Calu3 (cell line): ENCODE results near the gene DPF3. TPM values are rescaled to one million over a fixed set of nuclear protein-coding genes. Genes with fewer than 3 reads are reported as not detected.

Experiments
- BruUV-seq: library from RNA; stranded (reverse); fragments of 400-500 nt; replicated peaks from 2 replicates; lab custom pipeline; 2021; lab: Mats Ljungman, UMichigan
- CTCF ChIA-PET: fragments of 300-600 bp; sonication (Branson Sonifier 250); formaldehyde crosslinking; loops from one replicate; lab custom pipeline; 2022; ENCODE audit warnings: antibody characterized with exemption; lab: Charles Lee
- DNase-seq: peaks from one replicate; pipeline ENCODE4 v3.0.0; 2022
- H3K27ac Mint-ChIP-seq: one replicate; pipeline ENCODE4 v1.8.0; 2022; ENCODE audit warnings: mixed read lengths; ENCODE audit not compliant: unreplicated experiment
- H3K27me3 Mint-ChIP-seq: one replicate; pipeline ENCODE4 v1.8.0; 2022; ENCODE audit warnings: mixed read lengths; ENCODE audit not compliant: unreplicated experiment
- H3K36me3 Mint-ChIP-seq: one replicate; pipeline ENCODE4 v1.8.0; 2022; ENCODE audit warnings: mild to moderate bottlenecking, moderate library complexity, mixed read lengths; ENCODE audit not compliant: insufficient read depth, unreplicated experiment
- H3K4me1 Mint-ChIP-seq: one replicate; pipeline ENCODE4 v1.8.0; 2022; ENCODE audit warnings: mild to moderate bottlenecking, low read depth, mixed read lengths; ENCODE audit not compliant: unreplicated experiment
- H3K4me3 Mint-ChIP-seq: one replicate; pipeline ENCODE4 v1.8.0; 2022; ENCODE audit warnings: mild to moderate bottlenecking, low read depth, moderate library complexity, mixed read lengths; ENCODE audit not compliant: unreplicated experiment
- H3K9me3 Mint-ChIP-seq: one replicate; pipeline ENCODE4 v1.8.0; 2022; ENCODE audit warnings: low read depth, mixed read lengths; ENCODE audit not compliant: unreplicated experiment
- intact Hi-C: fragments of 100-400 bp; cut with micrococcal nuclease; formaldehyde crosslinking; loops from one replicate; pipeline ENCODE4 v1.10.0; 2022; ENCODE audit not compliant: unreplicated experiment
- total RNA-seq: library from RNA; stranded (reverse); gene quantifications from 2 replicates; pipeline ENCODE4 v1.2.3, GENCODE V29; 2022
- TF ChIP-seq, protein P1 (sequence below): fragments of 200-600 bp; IDR thresholded peaks from one replicate; pipeline ENCODE4 v1.8.0; 2022; ENCODE audit warnings: antibody characterized with exemption; ENCODE audit not compliant: unreplicated experiment

Gene DPF3
- total RNA-seq, 1 experiment from 2014 or later: 9.6 TPM

DNA sequence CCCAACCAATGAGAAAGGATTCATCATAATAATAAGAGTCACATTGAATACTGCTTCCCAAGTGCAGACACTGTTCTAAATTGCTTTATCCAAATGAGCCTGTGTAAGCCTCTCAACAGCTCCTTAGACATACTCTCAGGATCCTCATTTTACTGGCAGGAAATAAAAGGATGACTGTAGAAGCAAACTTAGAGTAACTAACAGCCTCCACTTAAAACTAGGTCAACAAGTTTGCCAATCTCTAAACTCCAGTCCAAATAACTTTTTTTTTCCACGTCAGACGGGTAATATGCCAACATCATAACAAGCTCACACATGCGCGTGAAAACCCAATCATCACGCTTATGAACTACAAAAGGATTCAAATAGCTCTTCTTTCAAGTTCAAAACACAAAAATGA, 15.3 kb upstream of the DPF3 start:
- no peak for DNase-seq
- CTCF ChIA-PET: interaction anchor here (0.6 to 0.7 kb wide), 2 partner anchors 371 to 793 kb away, joined by 3 to 5 read pairs; no protein-coding TSS in a partner anchor
- intact Hi-C loops: no loop called here
- Mint-ChIP-seq H3K4me3 (no peak overlapping the region), H3K4me1 (peaks cover 31% of the 10 kb centered on the region), H3K36me3 (no peaks in the 10 kb centered on the region), H3K9me3 (no peaks in the 10 kb centered on the region), H3K27me3 (no peaks in the 10 kb centered on the region), H3K27ac (no peak overlapping the region)
- no TSS peak for BruUV-seq
- TF ChIP-seq, protein P1, sequence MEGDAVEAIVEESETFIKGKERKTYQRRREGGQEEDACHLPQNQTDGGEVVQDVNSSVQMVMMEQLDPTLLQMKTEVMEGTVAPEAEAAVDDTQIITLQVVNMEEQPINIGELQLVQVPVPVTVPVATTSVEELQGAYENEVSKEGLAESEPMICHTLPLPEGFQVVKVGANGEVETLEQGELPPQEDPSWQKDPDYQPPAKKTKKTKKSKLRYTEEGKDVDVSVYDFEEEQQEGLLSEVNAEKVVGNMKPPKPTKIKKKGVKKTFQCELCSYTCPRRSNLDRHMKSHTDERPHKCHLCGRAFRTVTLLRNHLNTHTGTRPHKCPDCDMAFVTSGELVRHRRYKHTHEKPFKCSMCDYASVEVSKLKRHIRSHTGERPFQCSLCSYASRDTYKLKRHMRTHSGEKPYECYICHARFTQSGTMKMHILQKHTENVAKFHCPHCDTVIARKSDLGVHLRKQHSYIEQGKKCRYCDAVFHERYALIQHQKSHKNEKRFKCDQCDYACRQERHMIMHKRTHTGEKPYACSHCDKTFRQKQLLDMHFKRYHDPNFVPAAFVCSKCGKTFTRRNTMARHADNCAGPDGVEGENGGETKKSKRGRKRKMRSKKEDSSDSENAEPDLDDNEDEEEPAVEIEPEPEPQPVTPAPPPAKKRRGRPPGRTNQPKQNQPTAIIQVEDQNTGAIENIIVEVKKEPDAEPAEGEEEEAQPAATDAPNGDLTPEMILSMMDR: no peak

DNA sequence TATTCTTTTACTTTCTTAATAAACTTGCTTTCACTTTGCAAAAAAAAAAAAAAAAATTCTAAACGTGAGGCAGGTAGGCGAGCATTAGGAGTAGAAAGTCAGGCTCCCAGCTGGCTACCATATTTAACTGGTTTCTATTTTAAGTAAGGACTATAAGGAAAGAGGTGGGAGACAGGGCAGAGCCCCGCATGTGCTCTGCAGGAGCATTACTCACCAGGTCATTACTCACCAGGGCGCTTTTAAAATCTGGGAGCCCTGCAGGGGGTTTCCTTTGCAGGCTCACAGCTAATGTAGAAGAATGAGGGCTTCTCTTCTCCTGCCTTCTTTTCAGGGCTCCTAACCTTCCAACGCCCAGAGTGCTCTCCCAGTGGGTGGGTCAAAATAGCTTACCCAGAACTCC, 14.0 kb upstream of the DPF3 start:
- no TSS peak for BruUV-seq
- TF ChIP-seq, protein P1: no peak
- H3K27me3 Mint-ChIP-seq: no peaks in the 10 kb centered on the region
- CTCF ChIA-PET: interaction anchor here (0.6 to 1.2 kb wide), 2 partner anchors 17 to 19 kb away, joined by 3 to 6 read pairs; partner anchors contain the start of gene DCAF4
- no peak overlapping the region for H3K27ac Mint-ChIP-seq
- no peaks in the 10 kb centered on the region for H3K36me3 Mint-ChIP-seq
- H3K4me1 Mint-ChIP-seq: peaks cover 32% of the 10 kb centered on the region
- intact Hi-C loops: no loop called here
- H3K9me3 Mint-ChIP-seq: no peaks in the 10 kb centered on the region
- H3K4me3 Mint-ChIP-seq: no peak overlapping the region
- peak; percentile 17 for DNase-seq

DNA sequence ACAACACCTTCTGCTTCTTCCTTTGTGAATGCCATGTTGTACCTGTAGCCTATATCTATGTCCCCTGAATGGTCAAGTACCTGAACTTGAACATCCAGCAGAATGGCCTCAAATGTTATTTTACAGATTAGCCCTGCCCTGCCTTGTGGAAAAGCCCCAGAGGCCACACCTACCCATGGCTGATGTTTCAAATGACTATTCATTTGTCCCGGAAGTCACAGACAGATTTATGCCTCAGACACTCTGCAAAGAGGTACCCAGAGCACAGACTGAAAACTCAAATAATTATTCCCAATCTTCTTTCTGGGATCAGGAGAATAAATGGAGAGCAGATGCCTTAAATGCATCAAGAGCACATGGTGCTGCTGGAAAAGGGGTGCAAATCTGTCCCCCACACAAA, 13.0 kb upstream of the DPF3 start:
- Mint-ChIP-seq H3K4me1 (peaks cover 32% of the 10 kb centered on the region), H3K9me3 (no peaks in the 10 kb centered on the region), H3K4me3 (no peak overlapping the region), H3K36me3 (no peaks in the 10 kb centered on the region), H3K27ac (no peak overlapping the region), H3K27me3 (no peaks in the 10 kb centered on the region)
- intact Hi-C loops: no loop called here
- BruUV-seq: no TSS peak
- no peak for DNase-seq
- TF ChIP-seq, protein P1: no peak
- CTCF ChIA-PET: interaction anchor here (1.2 kb wide), 2 partner anchors 16 to 393 kb away, joined by 5 to 6 read pairs; no protein-coding TSS in a partner anchor

DNA sequence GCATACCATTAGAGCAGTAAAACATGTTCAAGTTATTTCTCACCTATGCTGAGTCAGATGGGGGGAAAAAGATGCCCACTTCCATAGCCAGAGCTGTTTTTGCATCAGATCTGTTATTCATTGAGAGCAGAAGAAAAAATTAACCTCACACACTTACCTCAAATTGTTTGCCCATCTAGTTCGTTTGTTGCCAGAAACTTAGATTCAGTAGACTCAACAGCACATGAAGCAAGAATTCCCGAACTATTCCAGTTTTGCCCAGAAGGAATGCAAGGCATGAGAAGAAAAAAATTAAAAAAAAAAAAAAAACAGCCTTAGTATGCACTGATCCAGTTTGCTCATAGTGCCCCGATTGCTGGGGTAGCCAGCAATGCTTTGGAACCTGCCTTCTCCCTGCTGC, 12.4 kb upstream of the DPF3 start:
- intact Hi-C loops: no loop called here
- Mint-ChIP-seq H3K4me1 (peaks cover 32% of the 10 kb centered on the region), H3K4me3 (no peak overlapping the region), H3K9me3 (no peaks in the 10 kb centered on the region), H3K27me3 (no peaks in the 10 kb centered on the region), H3K27ac (no peak overlapping the region), H3K36me3 (no peaks in the 10 kb centered on the region)
- no TSS peak for BruUV-seq
- DNase-seq: no peak
- TF ChIP-seq, protein P1: no peak
- CTCF ChIA-PET: interaction anchor here (1.2 kb wide), 1 partner anchor 392 kb away, joined by 5 read pairs; no protein-coding TSS in a partner anchor
